ENCODE data around the gene UST. TPM values are rescaled to one million over a fixed set of nuclear protein-coding genes. Genes with fewer than 3 reads are reported as not detected.

Gene UST
- total RNA-seq, 4 donors from 2014 or later: 13.5 to 47.1 (median 33.0) TPM

DNA sequence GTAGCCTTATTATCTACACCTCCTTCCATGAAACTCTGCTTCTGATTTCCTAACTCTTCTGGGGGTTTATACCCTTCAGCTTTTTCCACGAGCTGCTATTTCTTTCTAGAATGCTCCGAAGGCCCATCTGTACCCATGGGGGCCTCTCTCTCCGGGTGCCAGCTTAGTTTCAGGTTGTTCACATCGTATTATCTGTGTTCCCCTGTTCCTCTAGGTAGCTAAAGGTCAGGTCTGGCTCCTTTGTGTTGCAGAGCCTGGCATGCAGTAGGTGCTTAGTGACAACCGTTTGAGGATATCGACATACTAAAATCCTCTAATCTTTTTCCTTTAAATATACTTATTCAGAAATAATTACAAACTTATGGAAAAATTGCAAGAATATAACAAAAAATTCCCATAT, 73.0 kb downstream of the UST start:
- TF ChIP-seq EP300 (IDR thresholded peaks at IDR 0.05) (no peak), POLR2A (IDR thresholded peaks at IDR 0.05) (no peak), CTCF (IDR thresholded peaks at IDR 0.05) (no peak)
- WGBS, 2 donors: 81 to 83% methylated on average over 6 of the region's 6 CpGs
- no peak overlapping the region for H3K4me3 ChIP-seq

GRCh38 chr6:148822819-148823218, 76.0 kb downstream of the UST start:
- no peaks in the 10 kb centered on the region for H3K27me3 ChIP-seq
- no peaks in the 10 kb centered on the region for H3K9me3 ChIP-seq
- no peak overlapping the region for H3K27ac ChIP-seq
- TF ChIP-seq EP300 (IDR thresholded peaks at IDR 0.05): no peak
- no peak for TF ChIP-seq POLR2A (IDR thresholded peaks at IDR 0.05)
- no peak for TF ChIP-seq CTCF (IDR thresholded peaks at IDR 0.05)
- peaks cover 0 to 26% (median 3%) of the 10 kb centered on the region in 4 donors for H3K4me1 ChIP-seq
- no peaks in the 10 kb centered on the region for H3K36me3 ChIP-seq
- H3K4me3 ChIP-seq: no peak overlapping the region
- no peak for DNase-seq (ENCODE audit: low spot score in 2 of 2)

More for the DNA sequence above, 73.0 kb downstream of the UST start:
- Histone ChIP-seq H3K27me3 (no peaks in the 10 kb centered on the region), H3K4me1 (peaks cover 0 to 28% (median 3%) of the 10 kb centered on the region in 4 donors), H3K9me3 (peaks cover 0 to 4% (median 0%) of the 10 kb centered on the region in 4 donors), H3K27ac (no peak overlapping the region), H3K36me3 (no peaks in the 10 kb centered on the region)
- DNase-seq (ENCODE audit: low spot score in 2 of 2): no peak

DNA sequence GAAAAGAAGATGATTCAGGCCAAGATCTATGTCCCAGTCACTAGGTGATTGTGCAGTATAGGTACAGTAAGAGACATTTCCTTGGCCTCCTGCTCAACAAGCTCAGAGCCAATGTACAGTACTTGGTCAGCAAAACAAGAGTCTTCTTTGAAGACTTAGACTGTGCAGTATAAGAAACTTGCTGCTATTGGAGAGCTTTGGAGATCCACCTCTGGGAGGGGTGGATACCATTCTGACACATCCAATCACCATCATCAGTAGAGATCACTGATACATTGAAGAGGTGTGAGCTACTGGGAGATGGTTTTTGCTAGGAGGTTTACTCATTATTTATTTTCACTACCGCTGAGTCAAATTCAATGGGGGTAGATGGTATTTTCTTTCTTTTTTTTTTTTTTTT, 77.5 kb downstream of the UST start:
- peaks cover 0 to 14% (median 0%) of the 10 kb centered on the region in 4 donors for H3K4me1 ChIP-seq
- no peak for TF ChIP-seq CTCF (IDR thresholded peaks at IDR 0.05)
- no peak for TF ChIP-seq POLR2A (IDR thresholded peaks at IDR 0.05)
- TF ChIP-seq EP300 (IDR thresholded peaks at IDR 0.05): no peak
- H3K27me3 ChIP-seq: no peaks in the 10 kb centered on the region
- no peaks in the 10 kb centered on the region for H3K9me3 ChIP-seq
- DNase-seq (ENCODE audit: low spot score in 2 of 2): no peak
- H3K27ac ChIP-seq: no peak overlapping the region
- H3K4me3 ChIP-seq: no peak overlapping the region
- WGBS, 2 donors: 95 to 100% methylated on average over 1 of the region's 1 CpG
- no peaks in the 10 kb centered on the region for H3K36me3 ChIP-seq

- H3K4me3 ChIP-seq: no peak overlapping the region
- no peaks in the 10 kb centered on the region for H3K36me3 ChIP-seq
- H3K9me3 ChIP-seq: no peaks in the 10 kb centered on the region
- DNase-seq (ENCODE audit: low spot score in 2 of 2): no peak
- no peaks in the 10 kb centered on the region for H3K27me3 ChIP-seq
- 73 to 82% methylated on average over 1 of the region's 1 CpG for WGBS, 2 donors
- TF ChIP-seq CTCF (IDR thresholded peaks at IDR 0.05) (no peak), EP300 (IDR thresholded peaks at IDR 0.05) (no peak), POLR2A (IDR thresholded peaks at IDR 0.05) (no peak)
- H3K4me1 ChIP-seq: peaks cover 0 to 21% (median 0%) of the 10 kb centered on the region in 4 donors
- H3K27ac ChIP-seq: no peak overlapping the region
Observed at GRCh38 chr6:148824960-148825359, 78.1 kb downstream of the UST start.

DNA sequence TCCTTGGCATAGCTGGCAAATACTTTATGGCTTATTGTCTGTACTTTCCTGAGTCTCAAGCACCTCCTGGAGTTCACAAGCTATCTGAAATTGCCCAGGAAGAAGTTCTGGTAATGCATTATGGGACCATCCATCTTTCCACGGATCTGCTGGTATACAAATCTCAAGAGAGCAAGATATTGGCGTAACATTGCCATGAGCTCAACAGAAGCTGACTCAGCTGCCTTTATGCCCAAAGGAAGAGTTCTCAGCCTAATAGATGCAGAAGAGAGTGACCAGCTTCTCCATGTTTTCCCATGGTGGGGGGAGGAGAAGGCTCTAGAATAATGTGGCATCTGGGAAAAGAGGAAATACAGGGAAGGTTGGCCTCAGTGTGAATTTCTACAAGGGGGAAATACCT, 78.7 kb downstream of the UST start:
- Histone ChIP-seq H3K4me1 (peaks cover 0 to 24% (median 0%) of the 10 kb centered on the region in 4 donors), H3K36me3 (no peaks in the 10 kb centered on the region), H3K4me3 (no peak overlapping the region), H3K9me3 (no peaks in the 10 kb centered on the region), H3K27ac (no peak overlapping the region), H3K27me3 (no peaks in the 10 kb centered on the region)
- WGBS, 2 donors: 77 to 90% methylated on average over 2 of the region's 2 CpGs
- no peak for DNase-seq (ENCODE audit: low spot score in 2 of 2)
- no peak for TF ChIP-seq EP300 (IDR thresholded peaks at IDR 0.05)
- TF ChIP-seq CTCF (IDR thresholded peaks at IDR 0.05): no peak
- no peak for TF ChIP-seq POLR2A (IDR thresholded peaks at IDR 0.05)
